D341Med (cell line): ENCODE measurements around the gene ACER1.

Source experiments
- DNase-seq: peaks from one replicate; pipeline ENCODE4 v3.0.0; 2012; ENCODE audit warnings: low spot score

Gene ACER1

GRCh38 chr19:6267552-6268381, 65.6 kb downstream of the ACER1 start:
- no peak for DNase-seq

- DNase-seq = no peak
Measured at GRCh38 chr19:6264803-6265202, 68.6 kb downstream of the ACER1 start.

GRCh38 chr19:6263735-6264444, 69.5 kb downstream of the ACER1 start:
- no peak for DNase-seq

GRCh38 chr19:6263306-6263705, 70.1 kb downstream of the ACER1 start:
- no peak for DNase-seq

- DNase-seq = no peak
Measured at GRCh38 chr19:6262519-6262918, 70.9 kb downstream of the ACER1 start.

- no peak for DNase-seq
Measured at GRCh38 chr19:6261883-6262282, 71.5 kb downstream of the ACER1 start.

- DNase-seq = peak; percentile 84
Measured at GRCh38 chr19:6260912-6261650, 72.3 kb downstream of the ACER1 start.

GRCh38 chr19:6260376-6260775, 73.0 kb downstream of the ACER1 start:
- no peak for DNase-seq

GRCh38 chr19:6259312-6259861, 74.0 kb downstream of the ACER1 start:
- DNase-seq = no peak

- no peak for DNase-seq
Measured at GRCh38 chr19:6258812-6259311, 74.5 kb downstream of the ACER1 start.
